Epithelial cell of esophagus (primary cell): ENCODE results near the gene MIPEP.
A peak's percentile ranks its signal among the peaks of the same experiment; 100 is the strongest.
"Not testable (repeated sequence)": the region's sequence is repeated elsewhere in the genome, so short reads cannot be mapped to it uniquely, and the experiment has no call there.

Source experiments
- DNase-seq: peaks from one replicate; pipeline ENCODE4 v3.0.0; 2010; ENCODE audit warnings: low read depth
- H3K4me3 ChIP-seq: 2 replicates; pipeline ENCODE4 v1.5.1; 2011; ENCODE audit warnings: mild to moderate bottlenecking, low read length, control low read depth
- CTCF ChIP-seq: IDR thresholded peaks from 2 replicates; pipeline ENCODE4 v1.5.1; 2011; ENCODE audit warnings: low read depth, mild to moderate bottlenecking, low read length, control low read depth, inconsistent platforms; ENCODE audit not compliant: insufficient read depth; ENCODE audit errors: missing control alignments

MIPEP gene

GRCh38 chr13:23902975-23903905, 14.0 kb upstream of the MIPEP start:
- no peak for DNase-seq
- no peak for TF ChIP-seq CTCF
- H3K4me3 ChIP-seq: peak overlapping the region; percentile 18

- H3K4me3 ChIP-seq: no peak overlapping the region
- no peak for TF ChIP-seq CTCF
- peak; percentile 80 for DNase-seq
Measured at GRCh38 chr13:23901365-23901764, 12.2 kb upstream of the MIPEP start.

- peak; percentile 61 for TF ChIP-seq CTCF
- DNase-seq: peak; percentile 35
- H3K4me3 ChIP-seq: no peak overlapping the region
Measured at GRCh38 chr13:23899555-23899954, 10.4 kb upstream of the MIPEP start.

- DNase-seq: no peak
- no peak overlapping the region for H3K4me3 ChIP-seq
- TF ChIP-seq CTCF: no peak
Measured at GRCh38 chr13:23898101-23898500, 8.9 kb upstream of the MIPEP start.

- H3K4me3 ChIP-seq, DNase-seq: not testable (repeated sequence)
Measured at GRCh38 chr13:23897452-23897919, 8.3 kb upstream of the MIPEP start, which contains the start of gene C1QTNF9B. Gene C1QTNF9B (minus strand): TSS chr13:23897502.

GRCh38 chr13:23894746-23895145, 5.5 kb upstream of the MIPEP start:
- DNase-seq, H3K4me3 ChIP-seq: not testable (repeated sequence)

- DNase-seq, H3K4me3 ChIP-seq: not testable (repeated sequence)
Measured at GRCh38 chr13:23893791-23894190, 4.6 kb upstream of the MIPEP start.

- DNase-seq: peak; percentile 33
- TF ChIP-seq CTCF: peak; percentile 49
- peak overlapping the region; percentile 94 for H3K4me3 ChIP-seq
Measured at GRCh38 chr13:23889615-23890607, 711 bp upstream of the MIPEP start.

GRCh38 chr13:23884361-23884760, 4.8 kb downstream of the MIPEP start:
- DNase-seq, H3K4me3 ChIP-seq: not testable (repeated sequence)
